Measurements from ENCODE around the gene HMCN2.
"Not testable (repeated sequence)": the region's sequence is repeated elsewhere in the genome, so short reads cannot be mapped to it uniquely, and the experiment has no call there.

The HMCN2 gene

GRCh38 chr9:130432362-130432761 lies 166.8 kb downstream of the HMCN2 start:
- no peak for FAIRE-seq
- DNase-seq (ENCODE audit: insufficient read length, low spot score) = no peak
- TF ChIP-seq POLR2A (IDR thresholded peaks at IDR 0.05; ENCODE audit: low read depth, low read length) = no peak

GRCh38 chr9:130432796-130433167 lies 167.2 kb downstream of the HMCN2 start:
- FAIRE-seq (no peak), DNase-seq (ENCODE audit: insufficient read length, low spot score) (no peak)
- no peak for TF ChIP-seq POLR2A (IDR thresholded peaks at IDR 0.05; ENCODE audit: low read depth, low read length)

- DNase-seq (ENCODE audit: insufficient read length, low spot score) (no peak), FAIRE-seq (no peak)
- no peak for TF ChIP-seq POLR2A (IDR thresholded peaks at IDR 0.05; ENCODE audit: low read depth, low read length)
Measured at GRCh38 chr9:130433168-130433946, 167.8 kb downstream of the HMCN2 start.

GRCh38 chr9:130433947-130434262 lies 168.3 kb downstream of the HMCN2 start:
- TF ChIP-seq POLR2A (IDR thresholded peaks at IDR 0.05; ENCODE audit: low read depth, low read length) = no peak
- DNase-seq (ENCODE audit: insufficient read length, low spot score) (no peak), FAIRE-seq (no peak)

- not testable (repeated sequence) for FAIRE-seq; DNase-seq (ENCODE audit: insufficient read length, low spot score)
Measured at GRCh38 chr9:130434656-130435055, 169.1 kb downstream of the HMCN2 start.

GRCh38 chr9:130437011-130437789 lies 171.6 kb downstream of the HMCN2 start:
- FAIRE-seq = no peak
- no peak for DNase-seq (ENCODE audit: insufficient read length, low spot score)
- TF ChIP-seq POLR2A (IDR thresholded peaks at IDR 0.05; ENCODE audit: low read depth, low read length) = no peak

- no peak for TF ChIP-seq POLR2A (IDR thresholded peaks at IDR 0.05; ENCODE audit: low read depth, low read length)
- FAIRE-seq = no peak
Measured at GRCh38 chr9:130438382-130438981, 172.9 kb downstream of the HMCN2 start.

GRCh38 chr9:130441031-130441430 lies 175.5 kb downstream of the HMCN2 start:
- no peak for TF ChIP-seq POLR2A (IDR thresholded peaks at IDR 0.05; ENCODE audit: low read depth, low read length)
- no peak for FAIRE-seq
- DNase-seq (ENCODE audit: insufficient read length, low spot score) = no peak

More at GRCh38 chr9:130438382-130438981, 172.9 kb downstream of the HMCN2 start:
- no peak for DNase-seq (ENCODE audit: insufficient read length, low spot score)

GRCh38 chr9:130442746-130443455 lies 177.3 kb downstream of the HMCN2 start:
- FAIRE-seq (no peak), DNase-seq (ENCODE audit: insufficient read length, low spot score) (no peak)
- TF ChIP-seq POLR2A (IDR thresholded peaks at IDR 0.05; ENCODE audit: low read depth, low read length) = no peak

GRCh38 chr9:130443456-130443801 lies 177.9 kb downstream of the HMCN2 start:
- no peak for FAIRE-seq
- no peak for TF ChIP-seq POLR2A (IDR thresholded peaks at IDR 0.05; ENCODE audit: low read depth, low read length)
- no peak for DNase-seq (ENCODE audit: insufficient read length, low spot score)

- TF ChIP-seq POLR2A (IDR thresholded peaks at IDR 0.05; ENCODE audit: low read depth, low read length) = no peak
- FAIRE-seq (no peak), DNase-seq (ENCODE audit: insufficient read length, low spot score) (no peak)
Measured at GRCh38 chr9:130443840-130444492, 178.4 kb downstream of the HMCN2 start.

GRCh38 chr9:130444565-130445221 lies 179.1 kb downstream of the HMCN2 start, which contains the start of gene ASS1:
Gene ASS1 (plus strand): TSS chr9:130444961. CDS start chr9:130452229, 7,268 bp downstream.
- DNase-seq (ENCODE audit: insufficient read length, low spot score) (no peak), FAIRE-seq (no peak)
- no peak for TF ChIP-seq POLR2A (IDR thresholded peaks at IDR 0.05; ENCODE audit: low read depth, low read length)

Measured in H54 (cell line).